Stimulated activated CD4-positive, alpha-beta T cell treated with anti-CD3 and anti-CD28 coated beads, Interleukin-1b, Interleukin-23, amount 100 ng/mL, for 48 hours (primary cell): ENCODE results near the gene RBM27.
"Not testable (repeated sequence)": the region's sequence is repeated elsewhere in the genome, so short reads cannot be mapped to it uniquely, and the experiment has no call there.

Source experiments
- DNase-seq: peaks from one replicate; pipeline ENCODE4 v3.0.0-alpha.2; 2020

Gene RBM27, protein sequence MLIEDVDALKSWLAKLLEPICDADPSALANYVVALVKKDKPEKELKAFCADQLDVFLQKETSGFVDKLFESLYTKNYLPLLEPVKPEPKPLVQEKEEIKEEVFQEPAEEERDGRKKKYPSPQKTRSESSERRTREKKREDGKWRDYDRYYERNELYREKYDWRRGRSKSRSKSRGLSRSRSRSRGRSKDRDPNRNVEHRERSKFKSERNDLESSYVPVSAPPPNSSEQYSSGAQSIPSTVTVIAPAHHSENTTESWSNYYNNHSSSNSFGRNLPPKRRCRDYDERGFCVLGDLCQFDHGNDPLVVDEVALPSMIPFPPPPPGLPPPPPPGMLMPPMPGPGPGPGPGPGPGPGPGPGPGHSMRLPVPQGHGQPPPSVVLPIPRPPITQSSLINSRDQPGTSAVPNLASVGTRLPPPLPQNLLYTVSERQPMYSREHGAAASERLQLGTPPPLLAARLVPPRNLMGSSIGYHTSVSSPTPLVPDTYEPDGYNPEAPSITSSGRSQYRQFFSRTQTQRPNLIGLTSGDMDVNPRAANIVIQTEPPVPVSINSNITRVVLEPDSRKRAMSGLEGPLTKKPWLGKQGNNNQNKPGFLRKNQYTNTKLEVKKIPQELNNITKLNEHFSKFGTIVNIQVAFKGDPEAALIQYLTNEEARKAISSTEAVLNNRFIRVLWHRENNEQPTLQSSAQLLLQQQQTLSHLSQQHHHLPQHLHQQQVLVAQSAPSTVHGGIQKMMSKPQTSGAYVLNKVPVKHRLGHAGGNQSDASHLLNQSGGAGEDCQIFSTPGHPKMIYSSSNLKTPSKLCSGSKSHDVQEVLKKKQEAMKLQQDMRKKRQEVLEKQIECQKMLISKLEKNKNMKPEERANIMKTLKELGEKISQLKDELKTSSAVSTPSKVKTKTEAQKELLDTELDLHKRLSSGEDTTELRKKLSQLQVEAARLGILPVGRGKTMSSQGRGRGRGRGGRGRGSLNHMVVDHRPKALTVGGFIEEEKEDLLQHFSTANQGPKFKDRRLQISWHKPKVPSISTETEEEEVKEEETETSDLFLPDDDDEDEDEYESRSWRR

DNA sequence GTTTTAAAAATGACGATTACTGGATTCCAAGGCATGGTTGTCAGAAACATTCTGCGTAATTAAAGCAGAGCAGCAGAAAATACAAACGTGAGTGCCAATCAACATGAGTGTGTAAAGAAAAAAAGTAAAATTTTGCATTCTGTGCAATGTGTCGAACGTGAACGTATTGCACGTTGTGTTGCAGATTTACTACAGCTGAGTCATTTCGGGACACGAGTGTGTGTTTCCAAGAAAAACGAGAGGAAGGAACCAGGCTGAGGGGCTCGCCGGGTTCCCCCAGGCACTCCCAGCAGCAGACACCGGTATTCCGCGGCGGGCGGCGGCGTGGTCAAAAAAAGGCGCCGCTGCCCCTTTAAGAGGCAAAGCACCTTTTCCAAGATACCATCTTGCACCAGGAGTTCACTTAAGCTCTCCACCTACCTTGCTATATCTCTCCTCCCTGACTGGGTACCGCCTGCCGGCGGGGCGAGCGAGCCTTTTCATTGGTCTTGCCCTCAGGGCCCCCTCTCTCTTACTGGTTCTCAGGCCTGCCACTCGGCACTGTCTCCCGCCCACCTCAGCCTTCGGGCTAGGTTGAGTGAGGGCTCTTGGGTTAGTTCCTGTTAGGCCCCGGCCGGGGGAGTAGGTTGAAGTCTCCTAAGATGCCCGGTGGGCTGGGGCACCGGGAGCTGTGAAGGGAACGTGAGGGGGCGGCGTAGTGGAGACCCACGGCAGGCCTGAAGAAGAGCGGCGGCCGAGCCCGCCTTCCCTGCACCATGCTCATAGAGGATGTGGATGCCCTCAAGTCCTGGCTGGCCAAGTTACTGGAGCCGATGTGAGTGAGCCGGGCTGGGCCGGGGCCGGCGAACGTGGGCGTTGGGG, at the start of gene RBM27:
TSS of gene RBM27 (plus strand) at position 595 of the 861 bp plus-strand sequence. CDS start at position 756, 161 bp downstream.
- peak; percentile 98 for DNase-seq

DNA sequence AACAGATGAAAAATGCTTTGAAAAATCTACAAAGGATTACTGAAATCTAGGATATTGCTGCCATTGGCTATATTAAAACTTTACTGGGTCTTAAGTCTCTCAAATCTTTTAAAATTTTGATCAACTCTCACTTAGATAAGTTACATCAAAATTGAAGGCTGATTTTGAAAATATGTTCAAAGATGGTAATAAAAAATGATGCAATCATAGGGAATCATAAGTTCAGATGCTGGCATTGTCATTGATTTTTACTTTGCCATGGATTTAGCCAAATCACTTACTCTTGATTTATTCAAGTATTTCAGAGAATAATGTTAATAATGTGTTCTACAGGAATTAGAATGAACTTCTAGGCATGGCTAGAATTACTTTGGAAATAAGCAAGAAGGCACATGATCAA, 45.1 kb upstream of the RBM27 start:
- no peak for DNase-seq

DNA sequence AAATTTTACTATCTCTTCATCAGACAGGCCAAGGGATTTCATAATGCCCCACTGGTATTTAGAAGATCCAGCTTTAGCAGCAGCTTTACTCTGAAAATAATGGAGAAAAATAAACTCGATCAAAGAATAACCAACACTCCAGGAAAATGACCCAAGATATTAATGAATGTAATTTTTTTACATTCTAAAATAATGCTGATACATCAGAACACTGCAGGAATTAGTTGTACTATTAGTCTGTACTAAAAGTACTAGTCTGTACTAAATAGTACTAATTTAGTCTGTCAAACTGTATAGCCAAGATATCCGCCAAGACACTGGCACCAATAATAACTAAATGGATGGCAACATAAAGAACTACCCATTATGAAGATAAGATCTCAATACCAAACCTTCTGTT, 39.0 kb upstream of the RBM27 start:
- no peak for DNase-seq

DNA sequence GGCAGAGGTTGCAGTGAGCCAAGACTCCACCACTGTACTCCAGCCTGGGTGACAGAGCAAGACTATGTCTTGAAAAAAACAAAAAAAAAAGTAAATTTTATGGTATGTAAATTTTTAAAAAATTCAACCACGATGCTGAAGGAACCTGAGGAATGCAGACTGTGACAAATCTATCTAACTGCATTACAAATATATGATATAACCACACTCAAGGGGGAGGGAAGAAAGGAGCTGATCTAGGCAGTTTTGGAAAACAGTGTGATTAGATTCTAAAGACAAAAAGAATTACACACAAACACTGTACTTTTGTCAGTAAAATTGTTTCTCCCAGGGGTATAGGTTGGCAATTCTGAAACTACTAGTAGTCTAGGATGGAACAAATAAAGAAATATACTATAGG, 37.9 kb upstream of the RBM27 start:
- DNase-seq = no peak

DNA sequence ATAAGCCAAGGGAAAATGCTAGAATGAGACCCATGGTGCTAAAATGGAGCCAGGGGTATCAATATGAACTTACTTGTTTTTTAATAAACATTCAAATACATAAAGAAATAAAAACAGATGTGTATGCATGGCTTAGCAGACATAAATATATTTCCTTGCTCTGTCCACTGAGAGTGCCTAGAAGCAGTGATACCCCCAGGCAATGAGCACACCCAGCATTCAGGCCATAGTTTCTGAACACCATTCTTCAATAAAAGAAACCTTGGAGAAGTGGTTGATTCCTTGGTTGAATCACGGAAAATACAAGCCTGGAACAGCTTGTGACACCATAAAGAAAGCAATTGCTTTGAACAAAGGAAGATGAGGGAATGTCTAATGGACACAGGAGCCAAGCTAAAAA, 37.5 kb upstream of the RBM27 start:
- no peak for DNase-seq

DNA sequence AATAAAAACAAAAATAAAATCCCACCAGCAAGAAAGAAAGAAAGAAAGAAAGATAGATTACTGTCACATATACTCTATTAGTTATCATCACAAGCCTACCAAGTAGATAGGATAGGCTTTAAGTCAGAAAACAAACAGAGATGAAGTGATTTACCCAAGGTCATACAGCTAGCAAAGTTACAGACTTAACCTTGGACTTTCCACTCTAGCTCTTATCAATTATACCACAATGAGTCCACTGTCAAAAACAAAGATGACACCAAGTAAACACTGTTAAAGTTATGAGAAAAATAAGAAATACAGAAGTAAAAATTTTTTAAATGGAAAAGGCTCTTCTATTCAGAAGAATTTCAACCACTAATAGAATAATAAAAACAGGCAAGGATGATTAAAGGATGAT, 34.3 kb upstream of the RBM27 start:
- no peak for DNase-seq

DNA sequence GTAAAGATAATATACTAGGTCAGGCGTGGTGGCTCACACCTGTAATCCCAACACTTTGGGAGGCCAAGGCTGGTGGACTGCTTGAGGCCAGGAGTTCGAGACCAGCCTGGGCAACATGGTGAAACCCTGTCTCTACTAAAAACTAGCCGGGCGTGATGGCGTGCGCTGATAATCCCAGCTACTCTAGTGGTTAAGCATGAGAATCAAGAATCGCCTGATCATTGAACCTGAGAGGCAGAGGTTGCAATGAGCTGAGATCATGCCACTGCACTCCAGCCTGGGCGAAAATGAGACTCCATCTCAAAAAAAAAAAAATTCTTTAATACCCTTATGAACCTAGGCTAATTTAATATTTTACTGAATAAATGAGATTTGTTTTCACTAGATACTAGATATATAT, 30.4 kb upstream of the RBM27 start:
- not testable (repeated sequence) for DNase-seq

DNA sequence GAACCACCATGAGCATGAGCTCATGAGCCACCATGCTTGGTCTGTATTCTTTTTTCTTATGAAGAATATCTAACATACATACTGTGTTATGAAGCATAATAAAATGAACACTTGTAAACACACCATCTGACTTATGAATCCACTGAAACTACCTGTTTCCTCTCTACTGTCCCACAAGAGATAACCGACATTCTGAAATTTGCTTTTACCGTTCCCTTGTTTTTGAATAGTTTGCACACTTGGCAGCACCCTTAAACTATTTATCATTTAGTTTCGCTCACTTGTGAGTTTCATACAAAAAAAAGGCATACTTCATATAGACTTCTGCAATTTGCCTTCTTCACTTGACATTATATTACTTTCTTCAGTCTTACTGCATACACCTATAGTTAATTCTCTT, 29.8 kb upstream of the RBM27 start:
- no peak for DNase-seq

DNA sequence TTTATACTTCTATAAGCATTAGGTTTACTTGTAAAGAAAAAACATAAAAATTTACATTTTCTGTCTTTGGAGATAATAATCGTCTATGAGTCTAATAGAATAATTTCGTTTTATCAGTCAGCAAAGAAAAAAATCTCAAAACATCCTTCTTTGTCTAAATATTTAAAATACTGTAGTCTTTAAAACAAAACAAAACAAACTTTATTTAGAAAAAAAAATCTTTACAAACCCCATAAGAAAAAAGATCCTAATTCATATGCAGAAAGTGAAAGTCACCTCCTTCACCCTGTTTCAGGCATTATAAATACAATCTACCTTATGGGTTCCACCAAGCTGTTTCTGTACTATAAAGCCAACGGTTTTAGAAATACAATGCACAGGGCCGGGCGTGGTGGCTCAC, 26.6 kb upstream of the RBM27 start:
- no peak for DNase-seq

DNA sequence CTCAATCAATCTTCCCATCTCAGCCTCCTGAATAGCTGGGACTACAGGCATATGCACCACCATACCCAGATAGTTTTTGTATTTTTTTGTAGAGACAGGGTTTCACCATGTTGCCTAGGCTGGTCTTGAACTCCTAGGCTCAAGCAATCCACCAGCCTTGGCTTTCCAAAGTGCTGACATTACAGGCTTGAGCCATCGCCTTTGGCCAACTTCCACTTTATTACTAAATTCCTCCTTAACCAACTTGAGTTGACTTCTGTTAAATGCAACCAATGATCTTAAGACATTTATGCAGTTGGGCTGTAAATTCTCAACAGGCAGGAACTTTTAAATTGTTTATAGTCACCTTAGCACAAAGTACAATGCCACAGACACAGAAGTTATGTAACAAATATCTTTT, 23.7 kb upstream of the RBM27 start:
- DNase-seq = no peak

DNA sequence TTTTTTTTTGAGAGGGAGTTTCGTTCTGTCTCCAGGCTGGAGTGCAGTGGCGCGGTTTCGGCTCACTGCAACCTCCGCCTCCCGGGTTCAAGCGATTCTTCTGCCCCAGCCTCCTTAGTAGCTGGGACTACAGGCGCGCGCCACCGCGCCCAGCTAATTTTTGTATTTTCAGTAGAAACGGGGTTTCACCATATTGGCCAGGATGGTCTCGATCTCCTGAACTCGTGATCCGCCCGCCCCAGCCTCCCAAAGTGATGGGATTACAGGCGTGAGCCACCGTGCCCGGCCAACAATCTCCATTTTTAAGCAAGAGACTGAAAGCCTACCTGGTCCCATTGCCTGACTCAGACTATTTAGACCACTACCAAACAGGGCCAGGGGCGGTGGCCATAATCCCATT, 20.0 kb upstream of the RBM27 start:
- DNase-seq = not testable (repeated sequence)

DNA sequence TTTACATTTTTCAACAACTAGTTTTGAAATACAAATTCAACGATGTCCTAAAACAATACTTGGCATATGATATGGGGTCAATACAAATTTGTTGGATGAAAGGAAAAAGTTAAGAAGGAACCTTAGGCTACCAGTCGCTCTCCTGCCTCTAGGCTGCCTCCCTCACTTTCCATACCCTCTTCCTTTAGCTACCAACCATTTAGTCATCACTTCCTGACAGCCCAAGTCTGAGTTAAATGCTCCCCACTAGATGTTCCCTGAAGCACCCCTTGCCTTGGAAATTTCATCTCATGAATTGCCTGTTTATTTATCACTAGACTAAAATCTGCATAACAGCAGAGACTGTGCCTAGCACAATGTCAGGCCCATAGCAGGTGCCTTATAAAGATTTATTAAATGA, 18.2 kb upstream of the RBM27 start:
- no peak for DNase-seq

DNA sequence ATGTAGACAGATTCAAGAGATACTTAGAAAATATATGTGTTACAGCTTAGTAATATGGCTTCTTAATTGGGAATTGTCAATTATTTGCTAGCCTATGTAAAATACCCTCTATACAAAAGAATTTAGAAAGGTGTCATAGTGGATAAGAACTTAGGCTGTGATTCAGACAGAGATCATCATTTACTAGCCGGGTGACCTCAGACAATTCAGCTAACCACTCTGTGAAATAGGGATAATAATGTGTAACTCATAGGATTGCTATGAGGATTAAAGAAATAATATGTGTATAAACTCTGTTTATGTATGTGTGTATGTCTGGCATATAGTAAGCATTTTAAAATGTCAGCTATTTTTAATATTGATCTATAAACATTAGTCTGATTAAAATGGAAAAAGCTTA, 15.0 kb upstream of the RBM27 start:
- no peak for DNase-seq

DNA sequence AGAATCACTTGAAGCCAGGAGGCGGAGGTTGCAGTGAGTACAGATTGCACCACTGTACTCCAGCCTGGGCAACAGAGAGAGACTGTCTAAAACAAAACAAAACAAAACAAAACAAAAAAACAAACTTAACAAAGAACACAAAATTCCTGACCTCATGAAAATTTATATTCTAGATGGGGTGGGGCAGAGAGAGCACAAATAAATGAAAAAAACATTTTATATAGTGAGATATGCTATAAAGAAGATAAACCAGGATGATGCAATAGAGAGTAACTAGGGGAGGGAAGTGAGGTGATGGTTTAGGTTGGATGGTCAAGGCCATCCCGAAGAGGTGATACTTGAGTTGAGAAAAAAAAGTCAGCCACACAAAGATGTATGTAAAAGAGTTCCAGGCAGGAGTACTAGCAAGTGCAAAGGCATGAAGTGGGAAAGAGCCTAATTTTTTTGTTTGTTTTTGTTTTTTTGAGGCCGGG, 10.8 kb upstream of the RBM27 start:
- no peak for DNase-seq

DNA sequence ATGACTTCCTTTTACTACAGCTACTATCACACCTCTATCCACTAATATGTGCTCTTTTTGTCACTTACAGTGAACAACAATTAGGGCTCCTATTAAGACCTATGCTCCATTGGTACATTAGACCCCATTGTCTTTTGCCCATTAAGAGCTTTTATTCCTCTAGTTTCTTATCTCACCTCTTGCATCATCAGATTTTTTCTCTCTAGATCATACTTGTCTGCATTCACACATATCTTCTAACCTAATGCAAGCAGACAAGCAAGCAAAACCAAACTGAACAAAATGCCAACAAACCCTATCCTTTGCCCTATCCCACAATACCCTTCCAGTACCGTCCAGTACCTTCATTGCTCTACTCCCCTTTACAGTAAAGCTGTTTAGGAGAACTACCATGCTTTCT, 10.1 kb upstream of the RBM27 start:
- DNase-seq = no peak

DNA sequence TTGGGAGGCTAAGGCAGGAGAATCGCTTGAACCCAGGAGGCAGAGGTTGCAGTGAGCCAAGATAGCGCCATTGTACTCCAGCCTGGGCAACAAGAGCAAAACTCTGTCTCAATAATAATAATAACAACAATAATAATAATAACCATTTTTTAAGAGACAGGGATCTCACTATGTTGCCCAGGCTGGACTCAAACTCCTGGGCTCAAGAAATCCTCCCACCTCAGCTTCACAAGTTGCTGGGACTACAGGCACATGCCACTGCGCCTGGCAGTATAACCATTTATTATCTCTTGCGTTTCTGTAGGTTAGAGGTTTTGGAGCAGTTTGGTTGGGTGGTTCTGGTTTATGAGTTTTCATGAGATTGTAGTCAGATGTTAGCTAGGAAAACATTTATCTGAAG, 8.4 kb upstream of the RBM27 start:
- not testable (repeated sequence) for DNase-seq

DNA sequence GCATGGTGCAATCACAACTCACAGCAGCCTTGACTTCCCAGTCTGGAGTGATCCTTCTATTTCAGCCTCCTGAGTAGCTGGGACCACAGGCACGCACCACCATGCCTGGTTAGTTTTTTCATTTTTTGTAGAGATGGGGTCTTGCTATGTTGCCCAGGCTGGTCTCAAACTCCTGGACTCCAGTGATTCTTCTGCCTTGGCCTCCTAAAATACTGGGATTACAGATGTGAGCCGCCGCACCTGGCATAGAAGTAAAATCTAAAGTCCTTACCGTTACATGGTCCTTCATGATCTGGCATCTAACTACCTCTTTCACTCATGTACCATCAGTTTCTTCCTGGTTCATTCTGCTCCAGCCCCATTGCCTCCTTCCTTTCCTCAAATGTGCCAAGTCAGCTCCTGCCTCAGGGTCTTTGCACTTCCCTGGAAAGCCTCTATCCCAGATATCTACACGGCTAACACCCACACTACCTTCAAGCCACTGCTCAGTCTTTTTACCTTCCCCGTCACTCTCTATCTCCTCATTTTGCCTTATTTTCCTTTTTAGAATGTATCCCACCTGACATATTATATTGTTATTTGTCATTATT, 6.9 kb upstream of the RBM27 start:
- no peak for DNase-seq

DNA sequence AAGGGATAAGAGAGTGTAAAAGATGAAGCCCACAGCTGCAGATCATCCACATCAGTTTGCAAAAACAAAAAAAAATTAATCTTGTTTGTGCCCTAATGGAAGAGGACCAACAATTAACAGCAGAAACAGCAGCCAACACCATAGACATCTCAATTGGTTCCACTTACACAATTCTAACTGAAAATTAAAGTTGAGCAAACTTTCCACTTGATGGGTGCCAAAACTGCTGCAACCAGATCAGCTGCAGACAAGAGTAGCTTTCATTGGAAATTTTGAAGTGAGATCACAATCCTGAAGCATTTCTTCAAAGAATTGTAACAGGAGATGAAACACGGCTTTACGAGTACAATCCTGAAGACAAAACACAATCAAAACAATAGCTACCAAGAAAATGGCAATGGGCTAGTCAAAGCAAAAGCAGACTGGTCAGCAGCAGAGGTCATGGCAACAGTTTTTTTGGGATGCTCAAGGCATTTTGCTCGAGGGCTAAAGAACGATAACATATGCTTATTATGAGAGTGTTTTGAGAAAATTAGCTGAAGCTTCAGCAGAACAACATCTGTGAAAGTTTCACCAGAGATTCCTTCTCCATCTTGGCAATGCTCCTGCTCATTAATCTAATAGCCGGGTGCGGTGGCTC, 4.1 kb upstream of the RBM27 start:
- DNase-seq = no peak

DNA sequence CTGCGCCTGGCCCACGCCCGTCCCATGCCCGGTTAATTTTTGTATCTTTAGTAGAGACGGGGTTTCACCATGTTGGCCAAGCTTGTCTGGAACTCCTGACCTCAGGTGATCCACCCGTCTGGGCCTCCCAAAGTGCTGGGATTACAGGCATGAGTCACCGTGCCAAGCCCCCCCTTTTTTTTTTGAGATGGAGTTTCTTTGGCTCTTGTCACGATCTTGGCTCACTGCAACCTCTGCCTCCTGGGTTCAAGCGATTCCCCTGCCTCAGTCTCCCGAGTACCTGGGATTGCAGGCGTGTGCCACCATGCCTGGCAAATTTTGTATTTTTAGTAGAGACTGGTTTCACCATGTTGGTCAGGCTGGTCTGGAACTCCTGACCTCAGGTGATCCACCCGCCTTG, 1.6 kb upstream of the RBM27 start:
- DNase-seq = not testable (repeated sequence)

DNA sequence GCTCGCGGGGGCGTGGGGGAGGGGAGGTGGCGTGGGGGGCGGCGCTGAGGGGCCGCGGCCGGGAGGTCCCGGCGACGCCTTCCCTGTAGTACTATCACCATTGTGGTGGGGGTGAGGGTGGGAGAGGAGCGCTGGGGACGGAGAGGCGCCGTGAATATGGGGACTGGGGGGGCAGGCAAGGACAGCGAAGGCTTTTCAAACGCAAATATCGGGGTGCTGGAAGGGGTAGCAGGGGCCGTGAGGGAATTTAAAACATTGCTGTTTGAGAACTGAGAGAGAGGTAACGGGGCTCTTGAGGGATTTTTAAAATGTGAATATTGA, 427 bp downstream of the RBM27 start:
- no peak for DNase-seq

DNA sequence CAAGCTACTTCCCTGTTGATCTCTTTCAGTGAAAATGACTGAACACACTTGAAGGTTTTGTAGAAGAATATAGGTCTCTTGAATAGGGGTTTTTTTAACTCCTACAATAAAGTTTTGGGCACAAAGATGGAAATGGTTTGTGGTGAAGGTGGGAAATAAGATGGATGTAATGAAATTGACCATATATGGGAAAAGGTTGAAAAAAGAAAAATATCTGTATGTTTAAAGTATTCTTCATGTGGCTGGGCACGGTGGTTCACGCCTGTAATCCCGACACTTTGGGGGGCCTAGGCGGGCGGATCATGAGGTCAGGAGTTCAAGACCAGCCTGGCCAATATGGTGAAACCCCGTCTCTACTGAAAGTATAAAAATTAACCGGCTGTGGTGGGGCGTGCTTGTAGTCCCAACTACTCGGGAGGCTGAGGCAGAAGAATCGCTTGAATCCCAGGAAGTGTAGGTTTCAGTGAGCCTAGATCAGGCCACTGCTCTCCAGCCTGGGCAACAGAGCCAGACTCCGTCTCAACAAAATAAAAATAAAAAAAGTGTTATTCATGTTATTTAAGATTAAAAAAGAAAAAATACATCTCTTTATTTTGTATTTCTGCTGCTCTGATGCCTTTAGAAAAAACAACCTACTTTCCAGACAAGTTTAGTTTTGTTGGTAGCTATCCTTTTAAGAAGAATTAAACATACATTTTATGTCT, 2.2 kb downstream of the RBM27 start:
- DNase-seq = no peak
